ENCODE results near the gene TMEM176B. TPM values are rescaled to one million over a fixed set of nuclear protein-coding genes. Genes with fewer than 3 reads are reported as not detected.

The TMEM176B gene
- total and polyA plus RNA-seq, 2 donors (not counting 3 experiments of a cell fraction or from before 2014, with no cell fraction given), result 0.23 TPM; not detected in 1

- no peaks in the 10 kb centered on the region for H3K36me3 ChIP-seq (ENCODE audit: control insufficient read depth in 2 of 2, extremely low read depth in 1 of 2, insufficient read depth in 2 of 2, low read length in 2 of 2)
- peaks cover 22% of the 10 kb centered on the region for H3K4me1 ChIP-seq (ENCODE audit: control insufficient read depth, extremely low read depth, insufficient read depth, low read length)
- DNase-seq (ENCODE audit: low read depth, low spot score) (no peak), FAIRE-seq (no peak)
- dilution Hi-C loops (cut with MboI; ENCODE audit: extremely low pct_ligation_motif_present, low sequenced_read_pairs) (no loop called here), intact Hi-C loops (cut with micrococcal nuclease) (loop anchor here (10.0 kb wide), 1 partner anchor 467 kb away; no protein-coding TSS in a partner anchor)
- H3K4me3 ChIP-seq (replicated peaks in 1 of 3; ENCODE audit: insufficient read depth in 1 of 3, low read depth in 1 of 3, low read length in 3 of 3), result no peak overlapping the region
- H3K79me2 ChIP-seq (ENCODE audit: control insufficient read depth, insufficient read depth, low read length), result no peaks in the 10 kb centered on the region
- no TSS peak for BruUV-seq (replicated peaks)
- no peaks in the 10 kb centered on the region for H3K27me3 ChIP-seq (ENCODE audit: control insufficient read depth in 2 of 2, insufficient read depth in 2 of 2, low read length in 2 of 2)
- no peaks in the 10 kb centered on the region for H4K20me1 ChIP-seq (replicated peaks; ENCODE audit: control insufficient read depth, extremely low read depth, insufficient read depth, low read length)
- H3K4me2 ChIP-seq (ENCODE audit: insufficient read depth, low read length), result no peak overlapping the region
- TF ChIP-seq JUN (IDR thresholded peaks at IDR 0.05; ENCODE audit: borderline replicate concordance, insufficient read depth, insufficient read length, low read depth) (no peak), FOS (IDR thresholded peaks at IDR 0.05; ENCODE audit: borderline replicate concordance, insufficient read depth, low read length) (no peak), EZH2 (IDR thresholded peaks at IDR 0.05; ENCODE audit: borderline replicate concordance, low read depth, low read length, severe bottlenecking) (no peak), POLR2AphosphoS5 (IDR thresholded peaks at IDR 0.05; ENCODE audit: insufficient read depth, low read depth, low read length) (no peak), POLR2A (IDR thresholded peaks at IDR 0.05; ENCODE audit: low read depth, low read length) (no peak), MYC (IDR thresholded peaks at IDR 0.05; ENCODE audit: low read depth, low read length) (no peak), GATA2 (IDR thresholded peaks at IDR 0.05; ENCODE audit: insufficient read depth, insufficient read length, low read depth, low read length) (no peak), MAX (IDR thresholded peaks at IDR 0.05; ENCODE audit: insufficient read depth, insufficient read length) (no peak), CTCF (IDR thresholded peaks at IDR 0.05; ENCODE audit: extremely low read depth in 1 of 2, insufficient read depth in 1 of 2, low read depth in 1 of 2, low read length in 2 of 2) (no peak)
- ChIA-PET POLR2A (no interaction called here), CTCF (no interaction called here)
- H2AFZ ChIP-seq (ENCODE audit: low read depth, low read length), result no peak overlapping the region
- H3K9me3 ChIP-seq (replicated peaks; ENCODE audit: control insufficient read depth, insufficient read depth, low read length), result no peaks in the 10 kb centered on the region
- no peak overlapping the region for H3K9ac ChIP-seq (replicated peaks; ENCODE audit: extremely low read depth, insufficient read depth, low read length)
- no peaks in the 10 kb centered on the region for H3K9me1 ChIP-seq (replicated peaks; ENCODE audit: control insufficient read depth, extremely low read depth, insufficient read depth, low read length)
- no peak overlapping the region for H3K27ac ChIP-seq (ENCODE audit: insufficient read depth, low read depth, low read length)
Observed at GRCh38 chr7:150751702-150752101, 48.5 kb downstream of the TMEM176B start.
